ENCODE results near the gene LRRC25.

LRRC25 gene

GRCh38 chr19:18435842-18436670 is 38.6 kb upstream of the LRRC25 start:
- no peak for DNase-seq (ENCODE audit: low read depth)

DNA sequence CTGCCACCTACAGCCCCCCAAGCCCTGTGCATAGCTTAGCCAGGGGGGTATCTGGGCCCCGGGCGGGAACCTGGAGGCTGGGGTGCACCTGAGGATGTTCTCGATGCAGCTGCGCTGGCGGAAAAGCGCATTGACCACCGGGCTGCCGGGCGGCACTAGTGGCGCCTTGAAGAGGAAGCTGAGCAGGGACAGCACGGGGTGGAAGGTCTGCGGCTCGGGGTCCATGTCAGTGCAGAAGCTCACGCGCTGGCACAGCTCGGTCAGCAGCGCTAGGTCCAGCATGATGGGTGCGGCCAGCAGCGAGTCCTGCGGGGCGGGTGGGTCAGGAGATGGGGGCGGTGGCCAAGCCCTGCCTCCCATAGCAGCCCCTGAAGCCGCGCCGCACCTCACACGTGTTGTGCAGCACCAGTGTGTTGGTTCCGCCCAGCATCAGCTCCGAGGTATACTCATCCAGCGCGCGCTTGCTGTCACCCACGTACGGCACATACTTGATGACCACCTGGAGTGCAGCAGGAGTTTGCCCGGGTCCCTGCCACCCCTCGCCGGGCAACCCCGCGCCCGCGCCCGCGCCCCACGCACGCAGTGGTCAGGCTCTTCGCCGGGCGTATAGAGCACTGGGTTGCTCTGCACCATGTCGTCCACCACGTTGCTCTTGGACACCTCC is 37.9 kb upstream of the LRRC25 start:
- no peak for DNase-seq (ENCODE audit: low read depth)

DNA sequence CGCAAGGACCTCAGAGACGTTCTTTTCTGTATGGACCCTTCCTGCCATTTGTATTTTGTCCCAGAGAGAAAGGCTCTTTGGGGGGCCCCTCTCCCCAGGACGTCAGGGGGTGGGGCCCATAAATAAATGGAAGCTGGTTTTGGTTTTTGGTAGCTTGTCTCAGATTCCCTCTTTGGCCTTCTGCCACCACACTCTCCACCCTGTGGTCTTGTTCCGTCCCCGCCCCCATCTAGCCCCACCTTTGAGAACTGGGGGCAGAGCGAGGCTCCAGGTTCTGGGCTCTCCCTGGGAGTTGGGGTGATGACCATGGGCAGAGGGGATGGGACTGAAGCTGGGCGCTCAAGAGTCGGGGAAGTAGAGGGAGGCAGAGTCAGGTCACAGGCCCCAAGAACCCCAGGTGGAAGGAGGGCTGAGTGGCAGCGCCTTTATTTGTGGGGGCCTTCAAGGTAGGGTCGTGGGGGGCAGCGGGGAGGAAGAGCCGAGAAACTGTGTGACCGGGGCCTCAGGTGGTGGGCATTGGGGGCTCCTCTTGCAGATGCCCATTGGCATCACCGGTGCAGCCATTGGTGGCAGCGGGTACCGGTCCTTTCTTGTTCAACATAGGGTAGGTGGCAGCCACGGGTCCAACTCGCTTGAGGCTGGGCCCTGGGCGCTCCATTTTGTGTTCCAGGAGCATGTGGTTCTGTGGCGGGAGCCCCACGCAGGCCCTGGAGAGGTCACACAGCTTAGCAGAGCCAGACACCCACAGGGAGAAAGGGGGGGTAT is 37.2 kb upstream of the LRRC25 start:
- DNase-seq (ENCODE audit: low read depth): no peak

DNA sequence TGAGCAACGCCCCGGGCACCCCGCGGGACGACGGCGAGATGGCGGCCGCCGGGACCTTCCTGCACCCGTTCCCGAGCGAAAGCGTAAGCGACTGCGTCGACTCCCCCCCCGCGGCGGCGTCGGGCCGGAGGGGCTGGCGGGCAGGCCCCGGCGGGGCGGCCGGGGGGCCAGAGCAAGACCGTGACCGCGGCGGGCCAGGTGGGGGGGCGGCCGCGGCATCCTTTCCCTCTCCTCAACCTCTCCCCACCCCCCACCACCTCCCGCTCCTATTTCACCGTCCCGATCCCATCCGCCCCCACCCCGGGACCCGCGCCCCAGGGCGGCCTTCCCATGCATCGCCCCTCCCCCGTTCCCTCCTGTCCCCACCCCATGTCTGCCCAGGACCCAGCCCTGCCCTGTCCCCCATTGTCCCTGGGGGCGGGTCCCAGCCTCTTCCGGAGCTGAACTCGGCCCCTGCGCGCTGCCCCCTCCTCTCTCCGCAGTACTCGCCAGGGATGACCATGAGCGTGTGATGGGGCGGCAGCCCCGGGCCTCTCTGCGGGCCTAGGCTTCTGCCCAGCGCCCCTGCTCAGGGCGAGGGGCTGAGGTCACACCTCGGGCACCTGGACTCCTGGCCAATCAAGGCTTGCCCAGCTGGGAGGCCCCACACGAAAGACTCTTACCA is 36.4 kb upstream of the LRRC25 start:
- no peak for DNase-seq (ENCODE audit: low read depth)

GRCh38 chr19:18433015-18433691 is 35.7 kb upstream of the LRRC25 start:
- DNase-seq (ENCODE audit: low read depth): no peak

GRCh38 chr19:18432275-18433014 is 35.0 kb upstream of the LRRC25 start:
- no peak for DNase-seq (ENCODE audit: low read depth)

DNA sequence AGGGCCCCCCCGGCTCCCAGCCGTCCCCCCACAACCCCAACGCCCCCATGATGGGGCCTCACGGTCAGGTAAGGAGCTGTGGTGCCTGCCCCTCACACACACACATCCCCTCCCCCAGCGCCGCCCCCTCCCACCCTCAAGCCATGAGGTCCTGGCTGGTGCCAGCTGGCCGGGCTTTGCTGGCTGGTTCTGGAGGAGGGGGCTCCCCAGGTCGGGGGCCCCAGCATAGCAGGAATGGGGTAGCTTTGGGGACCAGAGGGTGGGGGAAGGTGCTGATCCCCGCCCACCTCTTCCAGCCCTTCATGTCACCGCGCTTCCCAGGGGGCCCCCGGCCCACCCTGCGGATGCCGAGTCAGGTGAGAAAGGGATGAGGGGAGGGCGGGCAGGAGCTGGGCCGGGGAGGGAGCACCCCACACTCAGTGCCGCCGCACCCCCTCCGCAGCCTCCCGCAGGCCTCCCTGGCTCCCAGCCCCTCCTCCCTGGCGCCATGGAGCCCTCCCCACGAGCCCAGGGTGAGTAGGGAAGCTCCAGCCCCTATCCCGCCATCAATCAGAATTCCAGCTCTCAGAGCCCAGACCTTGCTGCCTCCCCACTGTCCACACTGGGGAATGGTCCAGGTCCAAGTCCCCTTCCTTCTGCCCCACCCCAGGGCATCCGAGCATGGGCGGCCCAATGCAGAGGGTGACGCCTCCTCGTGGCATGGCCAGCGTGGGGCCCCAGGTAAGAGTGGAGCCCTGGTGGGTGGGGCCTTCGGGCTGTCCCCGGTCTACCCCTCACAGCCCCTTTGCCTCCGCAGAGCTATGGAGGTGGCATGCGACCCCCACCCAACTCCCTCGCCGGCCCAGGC is 34.2 kb upstream of the LRRC25 start:
- no peak for DNase-seq (ENCODE audit: low read depth)

DNA sequence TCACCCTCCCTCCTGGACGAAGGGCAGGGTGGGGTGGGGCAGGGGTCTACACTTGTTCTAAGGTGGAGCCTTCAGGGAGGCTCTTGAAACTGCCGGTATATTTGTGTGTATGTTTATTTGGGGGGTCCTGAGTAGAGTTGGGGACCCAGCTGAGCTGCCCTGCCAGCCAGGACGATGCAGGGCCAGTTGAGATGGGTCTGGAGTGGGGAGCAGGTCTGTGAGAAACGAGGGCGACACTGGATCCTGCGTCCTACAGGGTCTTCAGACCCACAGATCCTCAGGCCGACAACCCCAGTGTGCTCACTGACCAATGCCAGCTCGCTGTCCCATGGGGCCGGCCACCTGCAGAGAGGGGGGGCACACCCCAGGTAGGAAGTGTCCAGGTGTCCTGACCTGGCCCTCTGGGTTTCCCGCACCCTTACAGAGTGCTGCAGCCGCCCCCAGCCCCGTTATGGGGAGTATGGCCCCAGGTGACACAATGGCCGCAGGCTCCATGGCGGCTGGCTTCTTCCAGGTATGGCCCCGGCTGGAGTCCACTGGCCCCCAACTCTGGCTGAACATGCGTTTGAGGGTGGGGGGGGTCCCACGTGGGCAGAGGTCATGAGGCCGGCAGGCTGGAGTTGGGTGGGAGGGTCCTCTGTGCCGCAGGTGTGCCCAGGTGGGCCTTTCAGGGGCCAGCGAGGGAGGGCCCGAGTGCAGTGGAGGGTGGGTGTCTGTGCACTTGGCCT is 33.2 kb upstream of the LRRC25 start:
- DNase-seq (ENCODE audit: low read depth): no peak

DNA sequence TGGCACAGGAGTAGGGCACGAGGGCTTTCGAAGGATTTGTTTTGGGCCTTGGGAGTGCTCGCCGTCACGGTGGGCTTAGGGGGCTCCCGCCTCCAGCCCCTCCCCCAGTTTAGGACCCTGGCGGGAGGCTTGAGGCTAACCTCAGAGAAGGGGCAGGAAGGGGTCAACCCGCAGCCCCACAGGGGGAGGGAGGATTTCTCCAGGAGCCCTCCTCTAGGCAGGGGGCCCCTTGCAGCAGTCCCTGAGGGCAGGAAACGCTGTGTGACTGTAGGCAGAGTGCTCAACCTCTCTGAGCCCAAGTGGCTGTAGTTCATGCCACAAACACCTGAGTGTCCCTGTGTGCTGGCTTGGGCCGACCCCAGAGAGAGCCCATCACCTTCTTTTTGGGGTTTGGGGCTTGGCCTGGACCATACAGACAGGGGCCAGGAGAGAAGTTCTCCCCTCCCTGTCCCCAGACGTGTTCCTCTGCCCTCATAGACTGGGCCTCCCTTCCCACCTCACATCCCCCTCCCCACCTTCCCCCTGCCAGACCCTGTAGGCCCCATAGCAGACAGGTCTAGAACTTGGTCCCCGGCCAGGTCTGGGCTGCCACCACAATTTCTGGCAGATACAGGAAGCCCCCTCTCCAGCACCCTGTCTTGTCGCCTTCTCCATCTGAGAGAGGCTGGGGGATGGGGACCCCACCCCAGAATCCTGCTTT is 32.4 kb upstream of the LRRC25 start:
- no peak for DNase-seq (ENCODE audit: low read depth)

- peak; percentile 76 for DNase-seq (ENCODE audit: low read depth)
Measured at GRCh38 chr19:18428787-18429674, 31.6 kb upstream of the LRRC25 start.

- DNase-seq (ENCODE audit: low read depth): no peak
Measured at GRCh38 chr19:18428173-18428786, 30.9 kb upstream of the LRRC25 start.

- no peak for DNase-seq (ENCODE audit: low read depth)
Measured at GRCh38 chr19:18427743-18428113, 30.3 kb upstream of the LRRC25 start.

- no peak for DNase-seq (ENCODE audit: low read depth)
Measured at GRCh38 chr19:18427080-18427742, 29.8 kb upstream of the LRRC25 start.

DNA sequence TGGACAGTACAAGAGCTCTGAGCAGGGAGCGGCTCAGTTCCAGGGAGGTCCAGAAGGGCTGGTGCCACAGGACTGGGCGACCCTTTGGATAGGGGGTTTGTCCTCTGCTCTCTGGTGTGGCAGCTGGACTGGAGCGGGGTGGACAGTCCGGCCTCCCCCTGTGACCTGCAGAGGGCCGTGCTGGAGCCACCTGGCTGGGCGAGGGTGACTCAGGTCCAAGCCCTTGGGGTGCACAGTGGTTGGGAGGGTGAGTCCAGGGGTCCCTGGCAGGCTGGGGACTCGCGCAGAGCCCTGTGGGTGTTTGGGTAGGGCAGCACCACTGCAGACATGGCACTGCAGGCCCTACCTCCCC is 29.0 kb upstream of the LRRC25 start:
- DNase-seq (ENCODE audit: low read depth): no peak

GRCh38 chr19:18425515-18426415 is 28.3 kb upstream of the LRRC25 start:
- no peak for DNase-seq (ENCODE audit: low read depth)

Data from activated gamma-delta T cell treated with anti-CD3 and anti-CD28 coated beads, Interleukin-2, amount 50 U/mL, for 16 hours (primary cell).